ENCODE measurements around the gene STAT5B. TPM values are rescaled to one million over a fixed set of nuclear protein-coding genes. Genes with fewer than 3 reads are reported as not detected.

Gene STAT5B
- total RNA-seq, 2 experiments from 2014 or later = 185 to 192 TPM

GRCh38 chr17:42282478-42283080, 6.4 kb upstream of the STAT5B start:
- intact Hi-C loops (cut with micrococcal nuclease) = no loop called here
- H3K4me1 Mint-ChIP-seq (ENCODE audit: low read depth) = peaks cover 52% of the 10 kb centered on the region

GRCh38 chr17:42281571-42282096, 5.4 kb upstream of the STAT5B start:
- Mint-ChIP-seq H3K36me3 (ENCODE audit: low read depth) (peaks cover 10% of the 10 kb centered on the region), H3K27ac (peak overlapping the region; percentile 4), H3K9me3 (no peaks in the 10 kb centered on the region), H3K4me1 (ENCODE audit: low read depth) (peaks cover 52% of the 10 kb centered on the region), H3K4me3 (no peak overlapping the region), H3K27me3 (ENCODE audit: low read depth) (no peaks in the 10 kb centered on the region)
- peak; percentile 3 for DNase-seq
- intact Hi-C loops (cut with micrococcal nuclease) = no loop called here
- CTCF ChIA-PET = no interaction called here

More at GRCh38 chr17:42282478-42283080, 6.4 kb upstream of the STAT5B start:
- Mint-ChIP-seq H3K27ac (peak overlapping the region; percentile 42), H3K36me3 (ENCODE audit: low read depth) (peaks cover 8% of the 10 kb centered on the region), H3K4me3 (no peak overlapping the region), H3K27me3 (ENCODE audit: low read depth) (no peaks in the 10 kb centered on the region), H3K9me3 (no peaks in the 10 kb centered on the region)
- peak; percentile 2 for DNase-seq
- CTCF ChIA-PET = no interaction called here

- Mint-ChIP-seq H3K27ac (no peak overlapping the region), H3K4me3 (no peak overlapping the region), H3K4me1 (ENCODE audit: low read depth) (peaks cover 38% of the 10 kb centered on the region), H3K9me3 (no peaks in the 10 kb centered on the region), H3K27me3 (ENCODE audit: low read depth) (no peaks in the 10 kb centered on the region), H3K36me3 (ENCODE audit: low read depth) (peaks cover 17% of the 10 kb centered on the region)
- CTCF ChIA-PET = interaction anchor here (0.5 to 1.4 kb wide), 5 partner anchors 10 to 317 kb away, joined by 3 to 5 read pairs (median 3); no protein-coding TSS in a partner anchor
- intact Hi-C loops (cut with micrococcal nuclease) = loop anchor here (10.0 kb wide), 1 partner anchor 415 kb away; the partner anchor contains the start of gene KLHL11
- DNase-seq = peak; percentile 1
Measured at GRCh38 chr17:42279776-42280630, 3.8 kb upstream of the STAT5B start.

- Mint-ChIP-seq H3K36me3 (ENCODE audit: low read depth) (peaks cover 30% of the 10 kb centered on the region), H3K27ac (peak overlapping the region; percentile 78), H3K4me1 (ENCODE audit: low read depth) (peaks cover 27% of the 10 kb centered on the region), H3K9me3 (no peaks in the 10 kb centered on the region), H3K27me3 (ENCODE audit: low read depth) (no peaks in the 10 kb centered on the region), H3K4me3 (peak overlapping the region; percentile 63)
- peak; percentile 3 for DNase-seq
- CTCF ChIA-PET = interaction anchor here (0.7 to 2.3 kb wide), 4 partner anchors 9 to 126 kb away, joined by 3 to 13 read pairs (median 4); no protein-coding TSS in a partner anchor
- intact Hi-C loops (cut with micrococcal nuclease) = loop anchor here (1.0 to 10.0 kb wide), 2 partner anchors 10 to 413 kb away; partner anchors contain the start of gene KLHL11
Measured at GRCh38 chr17:42277342-42277712, 1.1 kb upstream of the STAT5B start.

- Mint-ChIP-seq H3K27me3 (ENCODE audit: low read depth) (no peaks in the 10 kb centered on the region), H3K4me3 (peak overlapping the region; percentile 63), H3K36me3 (ENCODE audit: low read depth) (peaks cover 30% of the 10 kb centered on the region), H3K27ac (peak overlapping the region; percentile 78), H3K4me1 (ENCODE audit: low read depth) (peaks cover 32% of the 10 kb centered on the region), H3K9me3 (no peaks in the 10 kb centered on the region)
- DNase-seq = peak; percentile 45
- CTCF ChIA-PET = interaction anchor here (0.7 to 2.3 kb wide), 3 partner anchors 29 to 126 kb away, joined by 3 to 13 read pairs (median 4); no protein-coding TSS in a partner anchor
- intact Hi-C loops (cut with micrococcal nuclease) = loop anchor here (1.0 to 10.0 kb wide), 2 partner anchors 11 to 412 kb away; partner anchors contain the start of gene KLHL11
Measured at GRCh38 chr17:42276609-42277341, 584 bp upstream of the STAT5B start.

GRCh38 chr17:42275527-42276358, 448 bp downstream of the STAT5B start:
- H3K36me3 Mint-ChIP-seq (ENCODE audit: low read depth) = peaks cover 32% of the 10 kb centered on the region
- peak overlapping the region; percentile 97 for H3K27ac Mint-ChIP-seq
- no peaks in the 10 kb centered on the region for H3K9me3 Mint-ChIP-seq
- CTCF ChIA-PET = interaction anchor here (0.7 to 8.1 kb wide), 3 partner anchors 21 to 53 kb away, joined by 5 to 46 read pairs (median 18); no protein-coding TSS in a partner anchor
- peak; percentile 29 for DNase-seq
- peaks cover 41% of the 10 kb centered on the region for H3K4me1 Mint-ChIP-seq (ENCODE audit: low read depth)
- no peaks in the 10 kb centered on the region for H3K27me3 Mint-ChIP-seq (ENCODE audit: low read depth)
- peak overlapping the region; percentile 96 for H3K4me3 Mint-ChIP-seq
- intact Hi-C loops (cut with micrococcal nuclease) = loop anchor here (10.0 kb wide), 1 partner anchor 411 kb away; the partner anchor contains the start of gene KLHL11

GRCh38 chr17:42274812-42275526, 1.2 kb downstream of the STAT5B start:
- peak overlapping the region; percentile 97 for H3K27ac Mint-ChIP-seq
- DNase-seq = no peak
- H3K4me1 Mint-ChIP-seq (ENCODE audit: low read depth) = peaks cover 47% of the 10 kb centered on the region
- CTCF ChIA-PET = interaction anchor here (2.4 to 8.1 kb wide), 2 partner anchors 25 to 52 kb away, joined by 18 to 46 read pairs; no protein-coding TSS in a partner anchor
- intact Hi-C loops (cut with micrococcal nuclease) = loop anchor here (5.0 to 10.0 kb wide), 2 partner anchors 410 to 897 kb away; partner anchors contain the start of genes KLHL11 and NBR1
- peak overlapping the region; percentile 96 for H3K4me3 Mint-ChIP-seq
- H3K9me3 Mint-ChIP-seq = no peaks in the 10 kb centered on the region
- H3K27me3 Mint-ChIP-seq (ENCODE audit: low read depth) = no peaks in the 10 kb centered on the region
- peaks cover 35% of the 10 kb centered on the region for H3K36me3 Mint-ChIP-seq (ENCODE audit: low read depth)

- H3K36me3 Mint-ChIP-seq (ENCODE audit: low read depth) = peaks cover 36% of the 10 kb centered on the region
- intact Hi-C loops (cut with micrococcal nuclease) = loop anchor here (5.0 to 10.0 kb wide), 2 partner anchors 409 to 898 kb away; partner anchors contain the start of genes KLHL11 and NBR1
- H3K27me3 Mint-ChIP-seq (ENCODE audit: low read depth) = no peaks in the 10 kb centered on the region
- peaks cover 55% of the 10 kb centered on the region for H3K4me1 Mint-ChIP-seq (ENCODE audit: low read depth)
- no peaks in the 10 kb centered on the region for H3K9me3 Mint-ChIP-seq
- peak overlapping the region; percentile 96 for H3K4me3 Mint-ChIP-seq
- CTCF ChIA-PET = interaction anchor here (0.6 to 8.1 kb wide), 4 partner anchors 24 to 129 kb away, joined by 3 to 46 read pairs (median 10); no protein-coding TSS in a partner anchor
- peak overlapping the region; percentile 97 for H3K27ac Mint-ChIP-seq
- DNase-seq = no peak
Measured at GRCh38 chr17:42274253-42274542, 2.0 kb downstream of the STAT5B start.

GRCh38 chr17:42273474-42274252, 2.5 kb downstream of the STAT5B start:
- H3K4me1 Mint-ChIP-seq (ENCODE audit: low read depth) = peaks cover 60% of the 10 kb centered on the region

More at GRCh38 chr17:42273474-42274252, 2.5 kb downstream of the STAT5B start:
- CTCF ChIA-PET = interaction anchor here (0.6 to 8.1 kb wide), 6 partner anchors 14 to 129 kb away, joined by 3 to 46 read pairs (median 3); no protein-coding TSS in a partner anchor
- intact Hi-C loops (cut with micrococcal nuclease) = loop anchor here (2.0 to 10.0 kb wide), 3 partner anchors 51 to 899 kb away; partner anchors contain the start of genes KLHL11 and NBR1
- H3K4me3 Mint-ChIP-seq = peak overlapping the region; percentile 96
- H3K27ac Mint-ChIP-seq = peak overlapping the region; percentile 97
- no peaks in the 10 kb centered on the region for H3K9me3 Mint-ChIP-seq
- DNase-seq = no peak
- no peaks in the 10 kb centered on the region for H3K27me3 Mint-ChIP-seq (ENCODE audit: low read depth)
- H3K36me3 Mint-ChIP-seq (ENCODE audit: low read depth) = peaks cover 36% of the 10 kb centered on the region

All from activated naive CD4-positive, alpha-beta T cell treated with anti-CD3 and anti-CD28 coated beads for 36 hours (primary cell).